EH (cell line): ENCODE results near the gene CCDC124.

Source experiments
- DNase-seq: peaks from one replicate; pipeline ENCODE4 v3.0.0-alpha.2; 2015; ENCODE audit warnings: low read depth

Gene CCDC124

DNA sequence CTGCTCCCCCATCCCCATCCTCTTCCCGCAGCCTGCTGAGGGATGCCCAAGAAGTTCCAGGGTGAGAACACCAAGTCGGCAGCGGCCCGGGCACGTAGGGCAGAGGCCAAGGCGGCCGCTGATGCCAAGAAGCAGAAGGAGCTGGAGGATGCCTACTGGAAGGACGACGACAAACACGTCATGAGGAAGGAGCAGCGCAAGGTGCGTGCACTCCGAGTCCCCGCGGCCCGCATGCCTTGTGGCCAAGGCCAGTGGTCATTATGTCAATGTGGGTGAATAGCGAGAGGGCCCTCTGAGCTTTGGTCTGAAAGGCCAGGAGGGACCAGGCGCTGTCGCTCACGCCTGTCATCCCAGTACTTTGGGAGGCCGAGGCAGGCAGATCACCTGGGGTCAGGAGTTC lies 3.6 kb downstream of the CCDC124 start:
- DNase-seq: no peak

DNA sequence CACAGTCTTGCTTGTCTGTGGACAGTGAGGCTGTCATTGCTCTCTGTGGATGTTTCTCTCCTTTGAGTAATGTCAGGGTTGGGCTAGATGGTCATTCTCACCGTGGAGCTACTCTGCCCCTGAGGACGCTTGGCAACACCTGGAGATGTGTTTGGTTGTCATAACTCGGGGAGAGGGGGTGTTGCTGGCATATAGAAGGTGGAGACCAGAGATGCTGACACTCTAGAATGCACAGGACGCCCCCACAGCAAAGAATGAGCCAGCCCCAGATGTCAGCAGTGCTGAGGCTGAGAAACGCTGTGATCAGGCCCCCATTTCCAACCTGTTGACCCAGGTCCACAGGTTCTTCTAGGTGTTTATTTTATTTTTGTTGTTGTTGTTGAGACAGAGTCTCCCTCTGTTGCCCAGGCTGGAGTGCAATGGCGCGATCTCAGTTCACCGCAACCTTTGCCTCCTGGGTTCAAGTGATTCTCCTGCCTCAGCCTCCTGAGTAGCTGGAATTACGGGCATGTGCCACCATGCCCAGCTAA lies 4.6 kb downstream of the CCDC124 start:
- DNase-seq: no peak

DNA sequence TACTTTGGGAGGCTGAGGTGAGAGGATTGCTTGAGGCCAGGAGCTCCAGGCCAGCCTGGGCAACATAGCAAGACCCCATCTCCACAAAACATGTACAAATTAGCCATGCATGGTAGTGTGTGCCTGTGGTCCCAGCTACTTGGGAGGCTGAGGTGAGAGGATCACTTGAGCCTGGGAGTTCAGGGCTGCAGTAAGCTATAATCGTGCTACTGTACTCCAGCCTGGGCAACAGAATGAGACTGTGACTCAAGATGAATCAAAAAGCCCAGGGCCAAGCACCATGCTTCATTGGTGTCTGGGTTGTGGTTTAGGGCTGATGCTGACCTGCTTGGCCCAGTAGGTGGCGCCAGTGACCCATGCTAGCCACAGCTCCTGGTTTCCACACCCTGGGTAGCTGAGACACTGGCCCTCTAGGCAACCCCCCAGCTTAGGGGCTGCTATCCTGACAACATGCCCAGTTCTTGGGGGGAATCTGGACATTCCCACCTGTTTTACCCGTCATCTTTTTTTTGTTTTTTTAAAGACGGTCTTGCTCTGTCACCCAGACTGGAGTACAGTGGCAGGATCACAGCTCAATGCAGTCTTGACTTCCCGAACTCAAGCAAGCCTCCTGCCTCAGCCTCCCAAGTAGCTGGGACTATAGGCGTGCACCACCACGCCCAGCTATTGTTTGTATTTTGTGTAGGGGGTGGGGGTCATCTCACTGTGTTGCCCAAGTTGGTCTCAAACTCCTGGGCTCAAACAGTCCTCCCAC lies 5.5 kb downstream of the CCDC124 start:
- DNase-seq: peak; percentile 88

DNA sequence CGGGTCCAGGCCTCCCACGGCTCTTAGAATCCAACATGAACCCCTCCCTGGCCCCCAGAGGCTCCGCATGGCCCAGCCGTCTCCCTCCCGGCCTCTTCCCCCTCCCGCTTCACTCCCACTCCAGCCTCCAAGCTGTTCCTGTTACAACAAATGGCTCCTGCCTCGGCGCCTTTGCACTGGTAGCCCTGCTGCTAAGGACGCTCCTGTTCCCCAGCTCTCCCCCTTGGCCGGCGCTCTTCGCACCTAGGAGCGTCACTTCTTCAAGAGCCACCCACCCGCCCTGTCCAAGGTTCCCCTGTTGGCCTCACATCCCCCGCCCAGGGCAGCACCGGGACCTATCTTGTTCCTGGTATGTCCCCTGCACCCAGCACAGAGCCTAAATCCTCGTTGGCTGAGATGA lies 9.4 kb downstream of the CCDC124 start:
- DNase-seq: no peak

DNA sequence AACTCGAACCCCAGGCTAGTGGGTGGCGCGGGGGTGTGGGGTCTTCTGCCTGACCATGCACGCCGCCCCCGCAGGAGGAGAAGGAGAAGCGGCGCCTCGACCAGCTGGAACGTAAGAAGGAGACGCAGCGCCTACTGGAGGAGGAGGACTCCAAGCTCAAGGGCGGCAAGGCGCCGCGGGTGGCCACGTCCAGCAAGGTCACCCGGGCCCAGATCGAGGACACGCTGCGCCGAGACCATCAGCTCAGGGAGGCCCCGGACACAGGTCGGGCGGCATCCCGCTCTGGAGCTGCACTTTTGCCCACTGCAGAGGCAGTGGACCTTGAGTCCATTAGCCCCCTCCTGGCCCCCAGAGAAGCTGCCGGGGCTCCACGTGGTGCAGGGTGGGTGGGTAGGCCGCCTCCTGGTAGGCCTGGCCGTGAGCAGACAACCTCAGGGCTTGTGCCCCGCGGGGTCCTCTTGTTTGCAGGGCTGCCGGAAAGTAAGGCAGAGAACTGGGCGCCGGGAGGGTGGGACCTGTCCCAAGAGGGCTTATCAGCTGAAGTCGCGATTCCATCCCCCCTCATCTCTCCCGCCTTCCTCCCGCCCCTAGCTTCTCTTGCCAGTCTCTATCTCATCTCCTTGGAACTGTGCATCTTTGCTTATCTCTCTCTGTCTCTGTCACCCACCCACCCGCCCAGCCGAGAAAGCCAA lies 9.9 kb downstream of the CCDC124 start:
- DNase-seq: no peak

DNA sequence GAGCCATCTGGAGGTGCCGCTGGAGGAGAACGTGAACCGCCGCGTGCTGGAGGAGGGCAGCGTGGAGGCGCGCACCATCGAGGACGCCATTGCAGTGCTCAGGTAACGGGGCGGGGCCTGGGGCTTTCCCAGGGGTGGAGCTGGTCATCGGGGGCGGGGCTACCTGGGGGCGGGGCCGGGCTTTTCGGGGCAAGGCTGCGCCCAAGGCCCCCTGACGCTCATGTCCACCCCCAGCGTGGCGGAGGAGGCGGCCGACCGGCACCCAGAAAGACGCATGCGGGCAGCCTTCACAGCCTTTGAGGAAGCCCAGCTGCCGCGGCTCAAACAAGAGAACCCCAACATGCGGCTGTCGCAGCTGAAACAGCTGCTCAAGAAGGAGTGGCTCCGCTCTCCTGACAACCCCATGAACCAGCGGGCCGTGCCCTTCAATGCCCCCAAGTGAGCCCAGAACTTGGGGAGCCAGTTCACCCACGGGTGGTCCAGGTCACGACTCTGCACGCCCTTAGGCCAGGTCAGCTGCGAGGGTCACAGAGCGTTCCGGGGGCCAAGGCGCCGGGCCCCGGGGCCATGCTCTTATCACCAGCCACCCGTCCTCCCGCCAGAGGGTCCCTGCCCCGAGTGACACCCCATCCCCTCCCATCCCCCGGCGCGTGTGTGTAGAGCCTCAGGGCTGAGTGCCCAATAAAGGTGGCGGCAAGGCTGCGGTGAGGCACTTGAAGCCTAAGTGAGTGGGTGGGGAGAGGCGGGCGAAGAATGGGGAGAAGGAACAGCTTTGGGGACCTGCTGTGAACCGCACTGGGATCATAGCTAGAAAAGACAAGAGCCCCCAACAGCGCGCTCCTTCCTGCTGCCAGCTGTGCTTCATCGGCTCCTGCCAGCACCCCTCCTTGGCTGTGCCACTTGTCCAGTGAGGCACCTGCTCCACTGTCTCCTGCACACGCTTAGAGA lies 10.7 kb downstream of the CCDC124 start:
- DNase-seq: no peak

DNA sequence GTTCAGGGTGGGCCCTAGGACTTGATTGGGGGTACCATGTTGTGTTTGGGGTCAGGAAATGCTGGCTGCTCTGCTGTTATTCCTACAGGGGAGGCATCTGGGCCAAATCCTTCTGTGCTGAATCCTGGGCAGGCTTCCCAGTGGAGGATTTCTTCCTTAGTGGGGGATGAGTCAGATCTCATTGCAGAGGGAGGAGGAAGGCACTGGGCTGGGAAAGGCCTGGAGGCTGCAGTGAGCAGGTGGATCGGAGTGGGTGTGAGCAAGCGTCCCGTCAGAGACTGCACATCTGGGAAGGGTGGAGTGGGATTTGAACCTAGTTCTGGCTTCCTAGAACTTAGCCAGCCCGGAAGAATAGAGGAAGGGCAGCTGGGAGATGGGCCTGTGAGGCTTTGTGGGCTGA lies 11.5 kb downstream of the CCDC124 start:
- DNase-seq: peak; percentile 84

DNA sequence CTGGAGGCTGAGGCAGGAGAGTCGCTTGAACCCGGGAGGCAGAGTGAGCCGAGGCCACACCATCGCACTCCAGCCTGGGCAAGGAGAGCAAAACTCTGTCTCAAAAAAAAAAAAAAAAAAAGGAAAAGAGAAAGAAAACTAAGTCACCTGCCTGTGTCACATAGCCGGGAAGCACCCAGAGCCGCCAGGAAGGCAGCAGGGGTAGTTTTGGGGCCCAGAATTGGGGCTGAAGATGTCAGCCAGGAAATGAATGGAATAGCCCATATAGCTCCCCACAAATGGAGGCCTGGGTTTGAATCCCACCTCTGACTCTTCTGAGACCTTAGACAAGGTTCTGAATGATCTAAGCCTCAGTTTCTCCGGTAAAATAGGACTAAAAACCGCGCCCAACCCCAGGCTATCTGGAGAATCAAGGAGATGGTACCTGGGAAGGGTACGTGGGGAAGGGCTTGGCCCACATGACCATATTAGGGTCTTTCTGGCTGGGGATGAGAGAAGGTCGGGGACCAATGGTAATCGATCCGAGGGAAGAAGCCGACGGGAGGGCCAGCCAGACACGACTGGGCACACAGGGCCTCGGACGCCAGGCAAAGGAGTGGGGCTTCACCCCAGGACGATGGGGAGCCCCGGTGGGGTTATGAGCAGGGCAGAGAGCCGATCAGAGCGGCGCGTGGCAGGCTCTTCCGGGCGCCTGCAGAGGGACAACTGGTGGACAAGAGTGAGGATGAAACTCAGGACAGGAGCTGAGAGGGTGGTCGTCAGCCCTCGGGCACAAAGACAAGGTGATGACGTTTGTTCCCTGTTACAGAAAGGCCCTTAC lies 14.4 kb downstream of the CCDC124 start:
- DNase-seq: no peak

DNA sequence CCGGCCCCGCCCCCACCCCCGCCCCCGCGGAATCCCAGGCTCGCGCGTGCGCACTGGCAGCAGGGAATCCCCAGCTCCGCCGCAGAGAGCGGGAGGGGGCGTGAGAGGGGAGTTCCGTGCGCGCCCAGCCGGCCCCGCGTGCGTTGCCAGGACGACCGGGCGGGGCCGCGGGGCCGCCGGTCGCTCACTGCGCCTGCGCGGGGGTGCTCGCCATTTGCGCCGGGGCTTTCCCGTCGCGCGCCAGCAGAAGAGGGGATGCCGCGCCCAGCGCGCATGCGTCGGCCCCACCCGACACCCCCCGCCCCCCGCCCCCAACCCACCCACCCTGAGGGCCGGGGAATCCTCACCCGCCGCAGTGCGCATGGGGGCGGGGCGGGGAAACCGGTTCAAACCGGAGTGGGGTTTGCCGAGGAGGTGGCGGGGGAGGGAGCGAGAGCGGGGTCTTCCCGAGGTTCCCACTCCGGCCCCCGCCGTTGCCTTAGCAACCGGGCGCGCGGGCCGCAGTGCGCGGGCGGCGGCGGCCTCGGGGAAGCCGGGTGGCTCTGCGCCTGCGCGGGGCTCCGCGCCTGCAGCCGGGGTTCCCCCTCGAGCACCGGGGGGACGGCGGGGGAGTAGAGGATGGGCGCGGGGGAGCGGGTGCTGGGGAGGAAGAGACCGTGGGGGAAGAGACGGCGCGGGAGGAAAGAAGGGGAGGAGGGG lies 15.1 kb downstream of the CCDC124 start:
- DNase-seq: peak; percentile 93

DNA sequence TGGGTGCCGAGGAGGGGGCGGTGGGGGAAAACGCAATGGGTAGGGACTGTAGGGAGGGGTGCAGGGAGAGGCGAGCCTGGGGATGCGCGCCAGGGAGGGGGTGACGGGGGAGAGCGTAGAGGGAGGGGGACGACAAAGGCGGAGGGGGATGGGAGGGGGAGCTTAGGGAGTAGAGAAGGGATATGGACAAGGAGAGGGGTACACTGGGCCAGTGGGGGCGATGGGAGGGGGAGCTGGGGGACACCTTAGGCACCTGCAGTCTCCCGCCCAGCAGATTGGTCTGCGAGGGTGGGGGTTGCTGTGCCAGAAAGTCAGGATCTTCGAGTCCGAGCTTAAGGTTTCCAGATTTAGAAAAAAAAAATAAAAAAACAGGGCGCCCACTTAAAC lies 15.7 kb downstream of the CCDC124 start:
- no peak for DNase-seq

DNA sequence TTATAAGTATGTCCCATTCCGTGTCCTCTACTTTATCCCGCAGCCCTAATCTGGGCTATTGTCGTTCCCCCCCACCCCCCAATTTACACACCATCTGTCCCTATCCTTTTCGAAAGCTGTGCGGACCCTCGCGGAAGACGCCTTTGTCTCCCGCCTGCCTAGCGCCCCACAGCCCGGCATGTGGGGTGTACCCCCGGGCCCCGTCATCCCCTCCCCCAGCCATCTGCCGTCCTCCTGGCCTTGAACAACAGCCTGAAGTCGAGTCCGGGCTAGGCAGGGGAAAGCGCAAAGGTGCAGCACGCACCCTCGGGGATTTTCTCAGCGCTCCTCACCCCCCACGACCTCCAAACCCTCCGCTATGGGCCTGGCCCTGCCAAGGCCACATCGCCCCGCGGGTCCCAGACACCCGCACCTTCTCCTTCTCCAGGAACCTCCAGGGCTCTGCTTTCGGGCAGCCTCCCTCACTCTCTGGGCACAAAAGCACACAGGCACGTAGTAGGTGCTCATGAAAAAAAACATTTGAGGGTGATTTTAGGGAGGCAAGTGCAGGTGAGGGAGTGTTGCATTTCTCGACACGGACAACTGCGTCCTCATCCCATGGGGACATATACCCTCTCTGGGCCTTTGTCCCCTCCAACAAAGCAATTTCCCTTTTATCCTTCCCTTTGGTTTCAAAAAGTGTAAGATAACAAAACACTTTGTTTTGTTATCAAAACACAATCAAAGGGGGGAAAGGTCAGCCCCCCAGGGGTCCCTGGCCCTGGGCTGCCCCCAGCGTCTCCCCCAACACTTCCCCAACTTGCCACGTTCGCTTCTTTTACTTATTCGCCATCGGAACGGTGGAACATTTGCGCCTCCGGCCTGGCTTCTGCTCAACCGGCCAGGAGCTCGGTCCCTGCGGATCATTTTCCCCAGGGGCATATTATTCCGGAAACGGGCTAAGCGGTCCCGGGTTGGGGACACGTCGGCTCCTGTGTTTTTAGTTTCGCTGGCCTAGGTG lies 16.4 kb downstream of the CCDC124 start:
- no peak for DNase-seq

DNA sequence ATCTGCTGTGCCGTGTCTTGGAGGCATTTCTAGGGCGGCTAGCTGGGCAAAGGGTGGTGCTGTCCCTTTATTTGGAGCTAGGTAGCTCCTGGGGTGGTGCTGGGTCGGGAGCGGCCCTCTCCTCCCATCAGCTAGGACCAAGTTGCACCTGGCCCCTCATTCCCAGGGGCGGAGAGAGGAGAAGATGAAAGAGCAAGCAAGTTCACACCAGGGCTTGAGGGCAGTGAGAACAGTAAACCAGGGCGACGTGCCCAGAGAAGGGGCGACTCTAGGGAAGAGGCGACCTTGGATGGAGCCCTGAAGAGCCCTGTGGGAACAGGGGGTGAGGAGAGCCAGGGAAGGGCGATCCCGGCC lies 17.1 kb downstream of the CCDC124 start:
- no peak for DNase-seq

DNA sequence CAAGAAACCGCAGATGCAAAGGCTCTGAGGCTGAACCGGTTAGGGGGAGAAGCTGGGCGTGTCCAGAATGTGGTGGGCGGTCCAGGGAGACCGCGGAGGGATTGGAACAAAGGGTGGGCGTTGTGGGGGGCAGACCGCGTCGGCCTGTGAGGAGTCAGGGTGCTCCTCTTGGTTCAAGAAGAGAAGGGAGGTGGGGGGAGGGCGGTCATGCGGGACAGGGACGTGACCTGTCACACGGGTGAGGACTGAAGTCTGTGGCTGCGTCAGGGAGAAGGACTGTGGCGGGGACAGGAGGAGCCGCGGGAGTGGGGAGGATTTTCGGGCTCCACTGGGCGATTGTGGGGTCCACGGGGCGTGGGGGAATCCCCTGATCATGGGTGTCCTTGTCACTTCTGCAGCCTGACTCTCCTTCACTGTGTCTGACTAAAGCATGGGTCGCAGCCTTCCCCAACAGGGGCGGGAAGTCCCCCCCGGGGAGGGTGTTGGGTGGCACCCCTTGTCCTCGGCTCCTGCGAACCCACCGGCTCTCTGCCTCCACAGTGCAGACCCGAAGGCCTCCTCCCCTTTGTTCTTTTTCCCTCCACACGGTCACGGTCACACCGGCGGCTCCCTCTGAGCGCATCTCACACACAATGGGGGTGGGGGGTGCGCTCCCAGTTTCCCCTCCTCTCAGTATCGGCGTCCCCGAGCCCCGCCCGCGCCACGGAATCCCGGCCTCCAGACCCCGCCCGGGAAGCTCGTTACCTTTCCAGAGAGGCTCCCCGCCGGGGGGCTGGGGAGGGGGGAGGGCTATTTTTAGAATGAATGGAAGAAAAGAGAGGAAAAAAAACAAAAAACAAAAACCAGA lies 17.7 kb downstream of the CCDC124 start:
- DNase-seq: no peak

DNA sequence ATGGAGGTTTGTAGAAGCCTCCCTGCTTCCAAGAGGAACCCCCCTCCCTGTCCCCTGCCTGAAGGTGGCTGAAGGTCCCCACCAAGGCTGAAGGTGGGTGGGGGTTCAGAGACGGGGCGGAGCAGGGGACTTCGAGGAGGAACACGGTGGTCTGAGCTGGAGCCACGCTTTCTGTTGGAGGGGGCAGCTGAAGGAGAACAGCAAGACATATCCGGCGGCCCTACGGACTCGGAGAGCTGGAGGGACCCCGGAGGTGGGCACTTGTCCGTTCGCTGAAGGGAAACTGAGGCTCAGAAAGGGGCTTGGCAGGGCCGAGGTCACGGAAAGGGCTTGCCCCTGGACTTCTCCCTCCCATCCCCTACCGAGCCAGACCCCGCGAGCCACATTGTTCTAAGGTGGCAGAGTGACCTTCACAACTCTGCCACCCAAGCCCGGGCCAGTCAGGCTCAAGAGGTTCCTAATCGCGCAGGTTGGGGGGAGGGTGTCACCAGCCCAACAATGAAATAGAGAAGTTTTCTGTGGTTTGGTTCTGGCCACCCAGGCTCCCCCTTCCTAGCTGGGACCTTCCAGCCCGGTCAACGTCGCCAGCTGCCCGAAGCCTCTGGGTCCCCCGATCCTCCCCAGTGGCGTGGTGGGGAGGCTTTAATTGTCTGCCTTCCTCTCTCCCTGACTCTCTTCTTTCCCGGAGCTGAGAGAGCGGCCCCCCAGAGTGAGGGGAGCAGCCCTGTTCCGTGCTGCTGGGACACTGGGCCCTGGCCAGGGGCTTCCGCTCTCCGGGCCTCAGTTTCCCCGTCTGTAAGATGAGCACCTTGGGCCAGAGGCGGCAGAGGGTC lies 18.6 kb downstream of the CCDC124 start:
- no peak for DNase-seq

DNA sequence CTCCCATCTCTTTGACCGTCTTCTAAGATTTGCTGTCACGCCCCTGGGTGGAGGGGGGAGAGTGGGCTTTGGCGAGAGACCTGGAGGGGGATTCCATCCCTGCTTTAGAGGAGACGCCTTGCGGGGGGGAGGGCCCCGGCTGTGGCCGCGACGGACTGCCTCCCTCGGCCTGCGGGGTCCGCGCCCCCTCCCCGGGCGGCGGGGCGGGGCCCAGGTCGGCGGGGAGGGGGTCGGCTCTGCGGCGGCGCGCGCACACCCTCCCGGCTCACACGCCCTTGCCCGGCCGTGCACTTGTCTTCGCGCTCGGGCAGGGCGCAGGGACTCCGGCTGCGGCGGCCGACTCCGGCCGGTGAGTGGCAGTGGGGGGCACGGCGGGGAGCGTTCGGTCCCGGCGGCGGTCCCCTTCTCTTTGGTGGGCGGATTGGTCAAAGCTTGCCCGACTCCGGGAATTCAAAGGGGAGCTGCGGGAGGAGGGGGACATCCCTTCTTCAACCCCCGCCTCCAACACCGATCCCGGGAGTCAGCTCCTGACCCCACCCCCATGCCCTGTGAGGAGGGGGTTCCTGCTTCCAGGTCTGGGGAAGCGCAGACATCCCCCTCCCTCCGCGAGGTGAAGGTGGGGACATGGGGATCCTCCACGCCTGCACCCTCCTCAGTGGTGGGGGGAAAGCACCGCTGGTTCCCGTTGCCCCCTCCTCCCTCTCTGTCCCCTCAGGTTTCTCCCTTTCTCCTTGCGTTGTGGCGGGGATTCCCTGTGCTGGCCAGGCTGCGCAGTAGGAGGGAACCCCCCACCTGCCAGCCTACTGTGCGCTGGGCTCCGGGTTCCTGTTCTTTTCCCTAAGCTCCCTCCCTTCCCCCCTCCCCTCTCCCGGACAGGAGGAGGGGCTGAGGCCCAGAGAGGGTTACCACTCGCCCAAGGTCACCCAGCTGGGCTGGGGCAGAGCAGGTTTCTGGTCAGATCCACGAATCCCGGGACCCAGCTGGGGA lies 19.5 kb downstream of the CCDC124 start:
- DNase-seq: no peak

DNA sequence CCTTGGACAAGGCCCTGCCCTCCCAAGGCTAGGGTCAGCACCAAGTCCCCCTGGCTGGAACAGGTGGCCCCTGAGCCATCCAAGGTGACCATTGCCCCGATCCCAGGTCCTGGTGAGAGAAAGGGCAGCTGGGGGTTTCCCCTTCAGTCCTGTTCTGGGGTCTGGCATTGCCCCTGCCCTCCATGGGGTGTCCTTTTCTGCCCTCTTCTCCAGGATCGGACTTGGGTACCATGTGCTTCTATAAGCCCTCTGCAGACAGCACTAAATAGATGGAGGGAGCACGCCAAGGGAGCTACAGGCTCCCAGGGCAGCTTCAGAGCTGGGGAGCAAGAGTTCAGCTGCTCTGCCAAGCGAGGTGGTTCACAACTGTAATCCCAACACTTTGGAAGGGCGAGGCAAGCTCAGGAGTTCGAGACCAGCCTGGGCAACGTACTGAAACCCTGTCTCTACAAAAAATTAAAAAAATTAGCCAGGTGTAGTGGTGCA lies 20.5 kb downstream of the CCDC124 start:
- DNase-seq: no peak
